OCI-LY3 (cell line): ENCODE results near the gene SCGB1A1.

ENCODE experiments used
- H2AFZ ChIP-seq: fragments of 200-600, 300-600 bp; shearing (Covaris generic); 2 replicates; pipeline ENCODE4 v1.6.0; 2014; ENCODE audit warnings: antibody characterized with exemption, low read depth, low read length
- H3K27ac ChIP-seq: fragments of 200-600, 300-600 bp; sonication (generic); 2 replicates; pipeline ENCODE4 v1.5.1; 2014; ENCODE audit warnings: mild to moderate bottlenecking, low read length, moderate library complexity, mixed read lengths
- H3K27me3 ChIP-seq: fragments of 200-600, 300-600 bp; sonication (generic); 2 replicates; pipeline ENCODE4 v1.6.1; 2014; ENCODE audit warnings: low read depth, low read length, mixed read lengths
- H3K36me3 ChIP-seq: fragments of 200-600, 300-600 bp; sonication (generic); replicated peaks from 2 replicates; pipeline ENCODE3; 2014; ENCODE audit warnings: low read depth, low read length, mixed read lengths
- H3K4me1 ChIP-seq: fragments of 300-600, 200-600 bp; sonication (generic); 2 replicates; pipeline ENCODE4 v1.6.1; 2014; ENCODE audit warnings: low read length, mixed read lengths
- H3K4me2 ChIP-seq: fragments of 200-600, 300-600 bp; sonication (generic); 2 replicates; pipeline ENCODE4 v1.6.1; 2014; ENCODE audit warnings: low read length, mixed read lengths
- H3K4me3 ChIP-seq: fragments of 300-600, 200-600 bp; sonication (generic); 2 replicates; pipeline ENCODE4 v1.5.1; 2014; ENCODE audit warnings: antibody characterized with exemption, mild to moderate bottlenecking, low read length, moderate library complexity
- H3K79me2 ChIP-seq: fragments of 300-600, 200-600 bp; shearing (Covaris generic); 2 replicates; pipeline ENCODE4 v1.6.1; 2014; ENCODE audit warnings: mild to moderate bottlenecking, low read length, mixed read lengths
- H3K9ac ChIP-seq: fragments of 300-600, 200-600 bp; shearing (Covaris generic); 2 replicates; pipeline ENCODE4 v1.6.0; 2014; ENCODE audit warnings: mild to moderate bottlenecking, low read length, moderate library complexity
- H3K9me3 ChIP-seq: fragments of 200-600, 300-600 bp; shearing (Covaris generic); 2 replicates; pipeline ENCODE4 v1.6.1; 2014; ENCODE audit warnings: low read length, mixed read lengths; ENCODE audit not compliant: insufficient read depth
- H4K20me1 ChIP-seq: fragments of 200-600, 300-600 bp; sonication (generic); 2 replicates; pipeline ENCODE4 v1.6.1; 2016; ENCODE audit warnings: low read length, mixed read lengths; ENCODE audit not compliant: insufficient read depth
- EZH2phosphoT487 ChIP-seq: fragments of 200-600 bp; shearing (Covaris generic); IDR thresholded peaks from 2 replicates; pipeline ENCODE4 v1.6.1; 2018; ENCODE audit warnings: antibody characterized with exemption, mixed run types, low read depth
- TF ChIP-seq, protein P1 (sequence below): fragments of 200-600, 300-600 bp; sonication (generic); IDR thresholded peaks from 2 replicates; pipeline ENCODE4 v1.5.1; 2014; ENCODE audit warnings: antibody characterized with exemption, low read length, low read depth

The SCGB1A1 gene, protein sequence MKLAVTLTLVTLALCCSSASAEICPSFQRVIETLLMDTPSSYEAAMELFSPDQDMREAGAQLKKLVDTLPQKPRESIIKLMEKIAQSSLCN

DNA sequence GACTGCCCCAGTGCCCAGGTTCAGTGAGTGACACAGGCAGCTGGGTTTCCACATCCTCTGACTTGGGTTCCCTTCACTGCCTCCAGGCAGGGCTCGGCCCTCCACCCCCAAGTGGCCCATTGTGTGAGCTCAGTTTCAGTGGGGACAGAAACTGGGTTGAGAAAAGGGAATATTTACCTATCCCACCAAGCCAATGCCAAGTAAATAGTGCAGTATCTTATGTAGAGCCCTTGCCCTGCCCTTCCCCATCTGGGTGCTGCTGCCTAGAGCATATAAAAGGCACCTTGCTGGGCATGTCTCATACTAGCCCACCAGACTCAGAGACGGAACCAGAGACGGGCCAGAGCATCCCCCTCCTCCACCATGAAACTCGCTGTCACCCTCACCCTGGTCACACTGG is at the start of gene SCGB1A1:
Gene SCGB1A1, plus strand, starts transcription at position 301 of the 400 bp plus-strand sequence. Its CDS starts 63 bp downstream, at position 364.
- Histone ChIP-seq H3K9me3 (no peaks in the 10 kb centered on the region), H3K36me3 (no peaks in the 10 kb centered on the region), H3K79me2 (no peaks in the 10 kb centered on the region), H3K27ac (no peak within 1 kb of the TSS), H3K27me3 (peaks cover 12% of the 10 kb centered on the region), H3K4me2 (no peak within 1 kb of the TSS), H3K4me1 (peaks cover 4% of the 10 kb centered on the region), H3K9ac (no peak within 1 kb of the TSS), H3K4me3 (no peak within 1 kb of the TSS), H2AFZ (no peak within 1 kb of the TSS), H4K20me1 (no peaks in the 10 kb centered on the region)
- TF ChIP-seq EZH2phosphoT487: no peak
- TF ChIP-seq, protein P1, sequence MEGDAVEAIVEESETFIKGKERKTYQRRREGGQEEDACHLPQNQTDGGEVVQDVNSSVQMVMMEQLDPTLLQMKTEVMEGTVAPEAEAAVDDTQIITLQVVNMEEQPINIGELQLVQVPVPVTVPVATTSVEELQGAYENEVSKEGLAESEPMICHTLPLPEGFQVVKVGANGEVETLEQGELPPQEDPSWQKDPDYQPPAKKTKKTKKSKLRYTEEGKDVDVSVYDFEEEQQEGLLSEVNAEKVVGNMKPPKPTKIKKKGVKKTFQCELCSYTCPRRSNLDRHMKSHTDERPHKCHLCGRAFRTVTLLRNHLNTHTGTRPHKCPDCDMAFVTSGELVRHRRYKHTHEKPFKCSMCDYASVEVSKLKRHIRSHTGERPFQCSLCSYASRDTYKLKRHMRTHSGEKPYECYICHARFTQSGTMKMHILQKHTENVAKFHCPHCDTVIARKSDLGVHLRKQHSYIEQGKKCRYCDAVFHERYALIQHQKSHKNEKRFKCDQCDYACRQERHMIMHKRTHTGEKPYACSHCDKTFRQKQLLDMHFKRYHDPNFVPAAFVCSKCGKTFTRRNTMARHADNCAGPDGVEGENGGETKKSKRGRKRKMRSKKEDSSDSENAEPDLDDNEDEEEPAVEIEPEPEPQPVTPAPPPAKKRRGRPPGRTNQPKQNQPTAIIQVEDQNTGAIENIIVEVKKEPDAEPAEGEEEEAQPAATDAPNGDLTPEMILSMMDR: no peak

DNA sequence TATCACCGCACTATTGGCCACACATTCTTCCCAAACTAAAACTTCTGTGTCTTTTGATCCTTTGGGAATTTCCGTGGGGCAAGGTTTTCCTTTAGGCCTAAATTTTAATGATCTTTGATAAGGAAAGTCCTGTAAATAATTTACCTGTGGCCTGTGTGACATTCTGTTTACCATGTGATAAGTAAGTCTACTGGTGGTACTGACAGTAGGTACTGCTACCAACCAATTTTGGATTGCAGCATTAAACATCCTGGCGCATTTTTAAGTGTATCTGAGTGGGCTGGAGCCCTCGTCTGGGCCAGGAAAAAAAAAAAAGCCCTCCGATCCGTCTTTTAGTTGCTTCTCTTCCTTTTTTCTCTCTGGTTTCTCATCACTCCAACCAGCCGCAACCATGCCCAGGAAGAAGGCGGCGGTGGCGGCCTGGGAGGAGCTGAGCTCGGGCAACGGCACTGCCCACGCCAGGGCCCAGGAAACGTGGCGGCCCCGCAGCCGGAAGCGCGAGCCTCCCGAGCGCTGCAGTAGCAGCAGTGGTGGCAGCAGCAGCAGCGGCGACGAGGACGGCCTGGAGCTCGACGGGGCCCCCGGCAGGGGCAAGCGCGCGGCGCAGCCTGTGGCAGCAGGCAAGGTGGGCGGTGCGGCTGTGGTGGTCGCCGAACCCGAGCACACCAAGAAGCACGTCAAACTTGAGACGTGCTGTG is 47.9 kb upstream of the SCGB1A1 start:
- H3K4me3 ChIP-seq: no peak overlapping the region
- H2AFZ ChIP-seq: no peak overlapping the region
- H3K36me3 ChIP-seq: no peaks in the 10 kb centered on the region
- no peaks in the 10 kb centered on the region for H3K9me3 ChIP-seq
- no peak overlapping the region for H3K9ac ChIP-seq
- H3K79me2 ChIP-seq: no peaks in the 10 kb centered on the region
- no peaks in the 10 kb centered on the region for H3K27me3 ChIP-seq
- H4K20me1 ChIP-seq: no peaks in the 10 kb centered on the region
- no peak overlapping the region for H3K27ac ChIP-seq
- no peaks in the 10 kb centered on the region for H3K4me1 ChIP-seq
- TF ChIP-seq, protein P1: no peak
- no peak for TF ChIP-seq EZH2phosphoT487
- H3K4me2 ChIP-seq: no peak overlapping the region

DNA sequence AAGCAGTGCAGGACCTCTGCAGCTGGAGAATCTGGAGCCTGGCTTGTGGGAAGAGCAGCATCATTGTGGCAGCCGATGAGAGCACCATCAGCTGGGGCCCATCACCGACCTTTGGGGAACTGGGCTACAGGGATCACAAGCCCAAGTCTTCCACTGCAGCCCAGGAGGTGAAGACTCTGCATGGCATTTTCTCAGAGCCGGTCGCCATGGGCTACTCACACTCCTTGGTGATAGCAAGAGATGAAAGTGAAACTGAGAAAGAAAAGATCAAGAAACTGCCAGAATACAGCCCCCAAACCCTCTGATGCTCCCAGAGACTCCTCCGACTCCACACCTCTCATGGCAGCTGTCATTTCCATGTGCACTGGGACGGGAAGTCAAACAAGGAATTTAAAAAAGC is 46.0 kb upstream of the SCGB1A1 start:
- H3K36me3 ChIP-seq: no peaks in the 10 kb centered on the region
- H3K4me1 ChIP-seq: no peaks in the 10 kb centered on the region
- H3K9ac ChIP-seq: no peak overlapping the region
- no peaks in the 10 kb centered on the region for H4K20me1 ChIP-seq
- H3K27ac ChIP-seq: no peak overlapping the region
- no peaks in the 10 kb centered on the region for H3K9me3 ChIP-seq
- H3K27me3 ChIP-seq: no peaks in the 10 kb centered on the region
- H3K4me2 ChIP-seq: no peak overlapping the region
- no peak overlapping the region for H2AFZ ChIP-seq
- H3K4me3 ChIP-seq: no peak overlapping the region
- H3K79me2 ChIP-seq: no peaks in the 10 kb centered on the region
- no peak for TF ChIP-seq EZH2phosphoT487
- TF ChIP-seq, protein P1: no peak

DNA sequence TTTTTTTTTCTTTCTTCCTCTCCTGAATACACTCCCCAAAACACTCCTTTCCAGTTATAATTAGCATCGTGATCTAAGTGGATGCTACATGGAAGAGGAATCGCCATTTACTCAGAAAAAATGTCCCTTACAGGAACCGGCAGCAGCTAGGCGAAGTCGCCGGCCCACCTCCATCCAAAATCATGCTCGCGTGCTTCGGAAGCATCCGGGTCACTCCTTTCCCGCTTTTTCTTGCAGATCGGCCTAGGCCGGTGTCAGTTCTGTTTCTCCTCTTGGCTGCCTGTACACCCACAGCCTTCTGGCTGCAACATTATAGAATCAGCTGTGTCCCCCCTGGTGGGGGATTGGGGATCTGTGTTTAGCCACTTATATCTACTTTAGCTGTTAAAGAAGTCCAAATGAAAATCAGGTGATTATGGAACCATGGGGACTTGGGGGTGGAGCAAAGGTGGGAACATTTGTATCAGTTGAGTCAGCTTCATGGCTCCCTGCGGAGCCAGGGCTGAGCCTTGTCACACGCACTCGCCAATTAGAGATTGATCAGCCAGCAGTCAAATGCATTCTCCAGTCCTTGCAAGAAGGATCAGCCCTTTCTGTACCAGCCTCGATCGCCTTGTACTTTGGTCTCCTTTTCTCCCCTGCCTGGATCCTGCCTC is 45.2 kb upstream of the SCGB1A1 start:
- Histone ChIP-seq H3K4me1 (no peaks in the 10 kb centered on the region), H4K20me1 (no peaks in the 10 kb centered on the region), H3K9ac (no peak overlapping the region), H3K36me3 (no peaks in the 10 kb centered on the region), H3K27me3 (no peaks in the 10 kb centered on the region), H3K4me2 (no peak overlapping the region), H3K27ac (no peak overlapping the region), H2AFZ (no peak overlapping the region), H3K79me2 (no peaks in the 10 kb centered on the region), H3K9me3 (no peaks in the 10 kb centered on the region), H3K4me3 (no peak overlapping the region)
- TF ChIP-seq EZH2phosphoT487: no peak
- TF ChIP-seq, protein P1: no peak
